Uterus (tissue), 4 donors: ENCODE data around the gene BSN. TPM values are rescaled to one million over a fixed set of nuclear protein-coding genes. Genes with fewer than 3 reads are reported as not detected.
"Not testable (repeated sequence)": the region's sequence is repeated elsewhere in the genome, so short reads cannot be mapped to it uniquely, and the experiment has no call there.

Experiments
- DNase-seq, 2 donors: peaks; one replicate each; pipeline ENCODE4 v3.0.0-alpha.2; 2019 to 2020
- H3K27ac ChIP-seq, 2 donors: fragments of 200-600 bp; sonication (generic); 1 replicate in 1 of 2; 2 replicates in 1 of 2; pipeline ENCODE4 v1.5.1; 2016 to 2018
- H3K27me3 ChIP-seq, 2 donors: fragments of 200-600 bp; sonication (generic); one replicate each; pipeline ENCODE4 v1.5.1; 2018 to 2019; ENCODE audit warnings: control low read depth in 1 of 2
- H3K36me3 ChIP-seq, 2 donors: fragments of 200-600 bp; sonication (generic); one replicate each; pipeline ENCODE4 v1.5.1; 2019; ENCODE audit warnings: control low read depth in 1 of 2
- H3K4me1 ChIP-seq, 2 donors: fragments of 200-600 bp; sonication (generic); one replicate each; pipeline ENCODE4 v1.5.1; 2018 to 2019; ENCODE audit warnings: control low read depth in 1 of 2
- H3K4me3 ChIP-seq, 2 donors: fragments of 200-600 bp; sonication (generic); 1 replicate in 1 of 2; 2 replicates in 1 of 2; pipeline ENCODE4 v1.5.1; 2018 to 2019; ENCODE audit warnings: mild to moderate bottlenecking in 1 of 2
- H3K9me3 ChIP-seq, 2 donors: fragments of 200-600 bp; sonication (generic); one replicate each; pipeline ENCODE4 v1.5.1; 2019; ENCODE audit warnings: control low read depth in 1 of 2
- POLR2A ChIP-seq, 2 donors: fragments of 450-650 bp; IDR thresholded peaks; one replicate each; pipeline ENCODE4 v1.6.1; 2016; ENCODE audit warnings: antibody characterized with exemption in 2 of 2, mild to moderate bottlenecking in 1 of 2, moderate library complexity in 1 of 2
- intact Hi-C: fragments of 100-400 bp; cut with DNase I; formaldehyde crosslinking; loops from one replicate; pipeline ENCODE4 v1.15.1; 2023; ENCODE audit warnings: low total_unique reads
- total RNA-seq, 4 donors: library from RNA; depleted of rRNA in 3 of 4; stranded (reverse); fragments of >200 nt in 3 of 4; gene quantifications; one replicate each; pipeline versions ENCODE4 v1.1.0 to v1.2.4, GENCODE V29; 2014 to 2023
- TF ChIP-seq, protein P1 (sequence below), 4 experiments: fragments of 200-600 bp in 2 of 4; fragments of 450-650 bp in 2 of 4; sonication (generic) in 2 of 4; IDR thresholded peaks; one replicate each; pipeline ENCODE4 v1.5.1; 2016 to 2019; ENCODE audit warnings: antibody characterized with exemption in 4 of 4, mild to moderate bottlenecking in 2 of 4, moderate library complexity in 1 of 4
- donor health status: DM: yes; HTN: yes; CAD: no.

Gene BSN
- total RNA-seq, 4 donors from 2014 or later, result 0.29 to 0.95 (median 0.60) TPM

DNA sequence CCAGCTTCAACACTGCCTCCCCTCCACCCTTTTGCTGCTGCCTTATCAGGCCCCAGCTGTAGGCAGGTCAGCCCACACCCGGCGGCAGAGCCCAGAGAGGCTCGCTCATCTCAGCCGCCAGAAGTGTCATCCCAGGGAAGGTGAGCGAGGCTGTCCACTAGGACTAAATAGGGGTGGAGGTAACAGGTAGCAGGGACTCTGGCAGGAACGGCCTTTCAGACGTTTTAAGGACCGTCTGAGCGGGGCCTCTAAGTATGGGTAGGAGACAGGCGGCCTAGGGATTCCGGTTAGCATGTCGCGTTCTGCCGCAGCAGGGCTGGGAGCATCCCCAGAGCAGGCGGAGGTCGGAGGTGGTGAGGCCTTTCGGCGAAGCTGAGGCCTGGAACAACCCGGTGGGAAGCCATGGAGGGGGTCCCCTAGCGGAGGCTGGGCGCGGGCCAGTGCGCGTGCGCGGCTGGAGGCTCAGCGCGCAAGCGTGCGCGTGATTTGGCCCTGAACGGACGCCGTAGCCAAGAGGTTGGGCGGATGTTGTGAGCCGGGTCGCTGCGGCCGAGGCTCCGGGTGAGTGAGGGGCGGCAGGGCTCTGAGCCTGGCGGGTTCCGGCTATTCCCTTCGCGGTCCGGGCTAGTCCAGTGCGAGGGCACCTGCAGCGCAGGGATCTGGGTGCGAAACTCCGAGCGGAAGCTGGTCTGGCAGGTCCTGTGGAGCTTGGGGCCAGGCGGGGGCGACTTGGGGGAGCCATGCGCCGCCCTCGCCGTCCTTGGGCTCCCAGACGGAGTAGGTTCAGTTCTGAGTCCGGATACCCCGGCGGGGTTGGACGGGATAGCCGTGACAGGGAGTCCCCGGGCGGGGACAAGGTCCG lies 135.0 kb downstream of the BSN start, which contains the start of the genes MST1 and RNF123:
Gene MST1, minus strand, starts transcription at position 429 of the 862 bp plus-strand sequence. CDS start 783 bp downstream, outside the sequence.
Gene RNF123, plus strand, starts transcription at position 512 of the 862 bp plus-strand sequence. CDS start 1,609 bp downstream, outside the sequence.
- Histone ChIP-seq H3K27me3 (no peaks in the 10 kb centered on the region), H3K4me3 (peak within 1 kb of the TSS; percentile 79 to 84), H3K36me3 (no peaks in the 10 kb centered on the region), H3K9me3 (no peaks in the 10 kb centered on the region), H3K4me1 (peaks cover 0 to 12% of the 10 kb centered on the region in 2 donors), H3K27ac (peak within 1 kb of the TSS; percentile 40 to 86)
- intact Hi-C loops, result no loop called here
- TF ChIP-seq POLR2A (IDR thresholded peaks at IDR 0.05), result peak in 1 of 2 donors; percentile 56
- TF ChIP-seq, protein P1, sequence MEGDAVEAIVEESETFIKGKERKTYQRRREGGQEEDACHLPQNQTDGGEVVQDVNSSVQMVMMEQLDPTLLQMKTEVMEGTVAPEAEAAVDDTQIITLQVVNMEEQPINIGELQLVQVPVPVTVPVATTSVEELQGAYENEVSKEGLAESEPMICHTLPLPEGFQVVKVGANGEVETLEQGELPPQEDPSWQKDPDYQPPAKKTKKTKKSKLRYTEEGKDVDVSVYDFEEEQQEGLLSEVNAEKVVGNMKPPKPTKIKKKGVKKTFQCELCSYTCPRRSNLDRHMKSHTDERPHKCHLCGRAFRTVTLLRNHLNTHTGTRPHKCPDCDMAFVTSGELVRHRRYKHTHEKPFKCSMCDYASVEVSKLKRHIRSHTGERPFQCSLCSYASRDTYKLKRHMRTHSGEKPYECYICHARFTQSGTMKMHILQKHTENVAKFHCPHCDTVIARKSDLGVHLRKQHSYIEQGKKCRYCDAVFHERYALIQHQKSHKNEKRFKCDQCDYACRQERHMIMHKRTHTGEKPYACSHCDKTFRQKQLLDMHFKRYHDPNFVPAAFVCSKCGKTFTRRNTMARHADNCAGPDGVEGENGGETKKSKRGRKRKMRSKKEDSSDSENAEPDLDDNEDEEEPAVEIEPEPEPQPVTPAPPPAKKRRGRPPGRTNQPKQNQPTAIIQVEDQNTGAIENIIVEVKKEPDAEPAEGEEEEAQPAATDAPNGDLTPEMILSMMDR (IDR thresholded peaks at IDR 0.05), result peak; percentile 27 to 53 (median 44)
- DNase-seq, result peak; percentile 85 to 91

DNA sequence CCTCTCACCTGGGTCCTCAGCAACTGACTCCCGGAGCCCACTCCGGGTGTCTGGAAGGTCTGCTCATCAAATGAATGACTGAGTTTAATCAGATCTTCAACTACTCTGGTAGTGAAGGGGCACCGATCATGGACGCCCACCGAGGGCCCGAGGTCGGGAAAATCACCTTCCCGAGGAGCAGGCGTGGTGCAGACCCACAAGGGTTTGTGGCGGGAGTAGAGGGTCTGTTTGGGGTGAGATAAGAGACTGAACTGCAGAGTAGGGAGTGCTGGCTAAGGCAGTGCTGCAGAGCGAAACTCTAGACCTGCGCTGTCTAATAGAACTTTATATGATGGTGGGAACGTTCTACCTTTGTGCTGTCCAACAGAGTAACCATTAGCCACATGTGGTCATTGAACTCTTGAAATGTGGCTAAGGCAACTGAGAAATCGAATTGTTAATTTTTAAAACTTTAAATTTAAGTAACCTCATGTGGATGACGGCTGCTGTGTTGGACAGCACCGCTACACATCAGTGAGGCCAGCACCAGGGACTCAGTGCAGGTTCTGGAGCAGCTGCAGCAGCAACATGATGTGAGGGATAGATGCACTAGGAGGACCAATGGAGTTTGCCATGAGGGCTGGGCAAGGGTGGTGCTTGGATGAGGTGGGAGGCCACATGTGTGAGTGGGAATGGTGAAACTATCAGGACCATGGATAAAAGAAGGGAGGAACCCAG lies 135.8 kb downstream of the BSN start:
- H3K27me3 ChIP-seq, H3K36me3 ChIP-seq, H3K9me3 ChIP-seq, intact Hi-C loops, DNase-seq: not testable (repeated sequence)
- Histone ChIP-seq H3K4me3 (peak overlapping the region; percentile 79 to 84), H3K27ac (peak overlapping the region; percentile 40 to 86), H3K4me1 (peaks cover 0 to 12% of the 10 kb centered on the region in 2 donors)

DNA sequence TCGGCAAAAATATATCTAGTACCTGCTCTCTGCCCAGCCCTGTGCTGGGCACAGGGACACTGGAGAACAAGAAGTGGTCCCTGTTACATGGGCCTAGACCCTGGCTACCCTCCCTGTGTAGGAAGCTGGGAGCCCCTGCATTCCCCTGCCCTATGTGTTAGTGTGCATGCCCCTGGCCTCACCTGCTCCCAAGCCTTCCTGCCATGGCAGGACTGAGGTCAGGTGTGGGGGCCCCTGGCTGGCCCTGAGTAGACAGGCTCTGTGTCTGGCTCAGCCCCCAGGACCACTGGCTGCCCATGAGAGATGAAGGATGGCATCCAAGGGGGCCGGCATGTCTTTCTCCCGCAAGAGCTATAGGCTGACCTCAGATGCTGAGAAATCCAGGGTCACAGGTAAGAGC lies 136.6 kb downstream of the BSN start:
- H3K9me3 ChIP-seq, DNase-seq, H3K27me3 ChIP-seq, H3K27ac ChIP-seq, H3K4me3 ChIP-seq, intact Hi-C loops, H3K36me3 ChIP-seq: not testable (repeated sequence)
- peaks cover 0 to 12% of the 10 kb centered on the region in 2 donors for H3K4me1 ChIP-seq

DNA sequence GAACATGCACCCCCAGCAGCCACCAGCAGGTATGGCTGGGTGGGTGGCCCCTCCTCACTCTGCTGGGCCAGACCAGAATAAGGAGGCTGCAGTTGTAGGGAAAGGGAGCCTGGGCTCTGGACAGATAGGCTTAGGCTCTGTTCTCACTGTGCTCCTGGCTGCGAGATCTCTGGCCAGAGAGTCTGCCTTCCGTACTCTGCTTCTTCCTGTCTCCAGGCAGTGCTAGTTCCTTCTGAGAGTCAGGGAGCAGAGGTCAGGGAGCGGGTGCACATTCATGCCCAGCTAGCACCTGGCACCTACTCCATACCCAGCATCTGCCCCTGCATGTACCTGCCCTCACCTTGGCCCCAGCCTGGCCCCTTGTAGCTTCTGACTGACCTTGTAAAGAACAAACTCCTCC lies 137.2 kb downstream of the BSN start:
- peaks cover 0 to 12% of the 10 kb centered on the region in 2 donors for H3K4me1 ChIP-seq
- H3K36me3 ChIP-seq, H3K4me3 ChIP-seq, H3K27me3 ChIP-seq, H3K9me3 ChIP-seq, intact Hi-C loops, DNase-seq, H3K27ac ChIP-seq: not testable (repeated sequence)

DNA sequence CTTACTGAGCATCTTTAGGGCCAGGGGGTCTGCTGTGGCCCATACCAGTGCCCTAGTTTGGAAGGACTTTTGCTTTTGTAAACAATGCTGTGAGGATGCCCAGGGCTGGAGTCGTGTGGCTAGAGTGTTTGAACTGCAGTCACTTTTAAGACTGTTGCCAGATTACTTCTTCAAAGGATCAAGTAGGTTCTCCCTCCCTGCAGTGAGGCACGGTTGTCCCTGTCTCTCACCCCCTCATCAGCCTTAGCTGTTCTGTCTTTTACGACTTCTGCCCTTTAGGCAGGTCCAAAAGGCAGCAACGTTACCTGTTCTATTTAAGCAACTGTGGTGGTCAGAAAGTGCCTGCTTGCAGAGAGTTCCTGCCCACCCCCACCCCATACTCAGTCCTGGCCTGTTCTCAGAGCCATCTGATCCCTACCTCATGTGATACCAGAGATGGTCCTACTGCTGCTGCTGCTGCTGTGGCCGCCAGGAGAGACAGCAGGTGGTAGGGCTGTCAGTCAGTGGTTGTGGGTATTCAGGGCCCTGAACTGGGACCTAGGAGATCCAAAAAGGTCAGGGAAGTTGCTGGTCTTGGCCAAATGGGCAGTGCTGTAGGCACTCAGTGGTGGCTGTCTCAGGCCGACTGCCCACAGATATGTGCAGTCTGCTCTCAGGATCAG lies 140.3 kb downstream of the BSN start:
- DNase-seq, H3K36me3 ChIP-seq, H3K27me3 ChIP-seq, H3K9me3 ChIP-seq, H3K4me3 ChIP-seq, intact Hi-C loops, H3K27ac ChIP-seq: not testable (repeated sequence)
- peaks cover 0 to 12% of the 10 kb centered on the region in 2 donors for H3K4me1 ChIP-seq

DNA sequence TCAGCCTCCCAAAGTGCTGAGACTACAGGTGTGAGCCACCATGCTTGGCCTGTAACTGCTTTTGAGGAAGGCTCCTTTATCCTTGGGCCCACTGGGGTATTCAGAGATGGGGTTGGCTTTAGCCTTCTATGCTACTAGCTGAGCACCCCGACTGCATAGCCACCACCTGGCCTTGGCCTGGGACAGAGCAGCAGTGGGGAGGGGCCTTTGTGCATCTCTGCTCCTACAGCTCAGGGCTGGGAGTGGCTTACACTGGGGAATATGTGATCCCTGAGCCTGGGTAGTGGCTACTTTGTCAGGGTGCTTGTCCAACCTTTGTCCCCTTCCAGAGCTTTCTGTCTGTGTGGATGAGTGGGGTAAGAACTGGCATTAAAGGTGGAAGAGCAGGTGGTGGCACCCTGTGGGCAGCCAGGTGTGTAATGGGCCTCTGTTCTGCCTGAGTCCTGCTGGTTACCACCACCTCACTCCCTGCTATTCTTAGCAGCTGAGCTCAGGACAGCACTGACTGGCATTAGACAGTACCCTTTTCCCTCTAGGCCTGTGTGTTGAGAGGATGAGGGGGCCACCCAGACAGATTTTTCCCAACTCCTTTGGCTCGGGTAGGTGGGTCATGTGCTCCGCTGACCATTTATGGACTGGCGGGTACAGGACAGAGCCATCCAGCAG lies 141.2 kb downstream of the BSN start:
- intact Hi-C loops, H3K27ac ChIP-seq, H3K36me3 ChIP-seq, H3K4me3 ChIP-seq, H3K4me1 ChIP-seq, H3K27me3 ChIP-seq, DNase-seq, H3K9me3 ChIP-seq: not testable (repeated sequence)

DNA sequence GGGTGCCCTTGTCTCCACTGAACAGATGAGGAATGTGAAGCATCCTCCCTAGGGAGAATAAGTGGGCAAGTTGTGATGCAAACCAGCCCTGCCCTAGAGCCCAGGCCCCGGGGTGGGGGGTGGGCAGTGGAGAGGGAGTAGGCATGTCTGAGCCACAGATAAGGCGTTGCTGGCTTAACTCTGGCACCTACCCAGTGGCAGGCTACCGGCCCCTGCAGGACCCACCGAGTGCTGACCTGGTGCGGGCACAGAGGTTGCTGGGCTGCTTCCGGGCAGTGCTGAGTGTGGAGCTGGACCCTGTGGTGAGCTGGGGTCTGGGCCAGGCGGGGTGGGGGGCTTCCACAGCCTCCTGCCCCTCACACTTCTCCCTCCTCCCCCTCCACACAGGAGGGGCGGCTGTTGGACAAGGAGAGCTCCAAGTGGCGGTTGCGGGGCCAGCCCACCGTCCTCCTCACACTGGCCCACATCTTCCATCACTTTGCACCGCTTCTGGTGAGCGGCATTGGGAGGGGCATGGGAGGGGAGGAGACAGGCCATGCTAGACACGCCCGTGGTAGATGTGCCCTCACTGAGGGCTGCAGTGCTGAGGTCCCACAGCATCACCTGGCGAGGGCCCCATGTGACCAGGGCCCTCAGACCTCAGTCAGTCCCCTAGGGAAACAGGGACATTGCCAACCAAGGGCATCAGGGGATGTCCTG lies 145.2 kb downstream of the BSN start:
- intact Hi-C loops, result no loop called here
- Histone ChIP-seq H3K4me3 (no peak overlapping the region), H3K4me1 (no peaks in the 10 kb centered on the region), H3K27me3 (no peaks in the 10 kb centered on the region), H3K36me3 (no peaks in the 10 kb centered on the region), H3K27ac (no peak overlapping the region), H3K9me3 (no peaks in the 10 kb centered on the region)
- TF ChIP-seq, protein P1 (IDR thresholded peaks at IDR 0.05), result no peak
- TF ChIP-seq POLR2A (IDR thresholded peaks at IDR 0.05), result no peak
- DNase-seq, result no peak
